ENCODE results near the gene NOTCH2. TPM values are rescaled to one million over a fixed set of nuclear protein-coding genes. Genes with fewer than 3 reads are reported as not detected.

The NOTCH2 gene
- total RNA-seq, 1 donor from 2014 or later, result 30.3 TPM

GRCh38 chr1:119903443-119903835 is 166.0 kb downstream of the NOTCH2 start:
- no peak for DNase-seq

- DNase-seq, result no peak
These were observed 166.6 kb downstream of the NOTCH2 start for GRCh38 chr1:119902775-119903442.

- no peak for DNase-seq
These were observed 170.3 kb downstream of the NOTCH2 start for GRCh38 chr1:119898981-119899720.

- DNase-seq, result no peak
These were observed 170.9 kb downstream of the NOTCH2 start for GRCh38 chr1:119898530-119898929.

GRCh38 chr1:119896303-119896702 is 173.2 kb downstream of the NOTCH2 start, which contains the start of gene ADAM30:
TSS of gene ADAM30 (minus strand) at chr1:119896515. CDS start at chr1:119896336, 179 bp downstream.
- DNase-seq, result no peak

GRCh38 chr1:119895102-119895501 is 174.4 kb downstream of the NOTCH2 start:
- DNase-seq, result no peak

- no peak for DNase-seq
These were observed 175.4 kb downstream of the NOTCH2 start for GRCh38 chr1:119893827-119894700.

GRCh38 chr1:119893238-119893791 is 176.1 kb downstream of the NOTCH2 start:
- DNase-seq, result no peak

GRCh38 chr1:119891386-119891785 is 178.1 kb downstream of the NOTCH2 start:
- no peak for DNase-seq

- DNase-seq, result no peak
These were observed 181.0 kb downstream of the NOTCH2 start for GRCh38 chr1:119888476-119888875.

GRCh38 chr1:119887427-119887826 is 182.0 kb downstream of the NOTCH2 start:
- DNase-seq, result no peak

- DNase-seq, result no peak
These were observed 183.3 kb downstream of the NOTCH2 start for GRCh38 chr1:119885903-119886783.

- no peak for DNase-seq
These were observed 184.8 kb downstream of the NOTCH2 start for GRCh38 chr1:119884711-119885110.

GRCh38 chr1:119883826-119884225 is 185.6 kb downstream of the NOTCH2 start:
- DNase-seq, result no peak

GRCh38 chr1:119882132-119883049 is 187.1 kb downstream of the NOTCH2 start:
- no peak for DNase-seq

GRCh38 chr1:119879510-119880434 is 189.7 kb downstream of the NOTCH2 start:
- DNase-seq, result no peak

GRCh38 chr1:119878171-119878570 is 191.3 kb downstream of the NOTCH2 start:
- no peak for DNase-seq

GRCh38 chr1:119874186-119874585 is 195.3 kb downstream of the NOTCH2 start:
- DNase-seq, result no peak

Measured in occipital lobe (tissue), 2 donors.